Measurements from ENCODE around the gene NUDT21. TPM values are rescaled to one million over a fixed set of nuclear protein-coding genes. Genes with fewer than 3 reads are reported as not detected.

NUDT21 gene
- total and polyA plus RNA-seq, 2 of the 8 experiments (the other 6 are each of a cell fraction or from before 2014, with no cell fraction given), result 78.1 to 277 TPM

- TF ChIP-seq E2F6 (IDR thresholded peaks at IDR 0.05) (no peak), POLR2AphosphoS5 (IDR thresholded peaks at IDR 0.05; ENCODE audit: low read depth, low read length) (no peak), CEBPB (IDR thresholded peaks at IDR 0.05; ENCODE audit: low read depth, low read length) (no peak), EGR1 (IDR thresholded peaks at IDR 0.05; ENCODE audit: borderline replicate concordance, low read depth, low read length) (no peak), PHF8 (conservative IDR thresholded peaks at IDR 0.05; ENCODE audit: low read depth, low read length) (no peak), JUND (IDR thresholded peaks at IDR 0.05; ENCODE audit: low read length) (no peak)
Measured at GRCh38 chr16:56478281-56479049, 27.3 kb upstream of the NUDT21 start (continued).

Data from H1 (cell line).